ENCODE measurements around the gene APEX2.
"Not testable (repeated sequence)": the region's sequence is repeated elsewhere in the genome, so short reads cannot be mapped to it uniquely, and the experiment has no call there.

APEX2 gene

GRCh38 chrX:54999717-55000598, at the start of gene APEX2:
APEX2 (plus strand) TSS chrX:55000363; CDS start chrX:55000423, 60 bp downstream.
- H3K9ac ChIP-seq (ENCODE audit: low read depth, low read length), result peak within 1 kb of the TSS; percentile 60
- no peaks in the 10 kb centered on the region for H3K27me3 ChIP-seq (ENCODE audit: control insufficient read depth, insufficient read depth, low read length)
- H3K4me1 ChIP-seq (ENCODE audit: control insufficient read depth, insufficient read depth, low read length), result peaks cover 2% of the 10 kb centered on the region
- H3K36me3 ChIP-seq (ENCODE audit: control insufficient read depth, insufficient read depth, low read length), result no peaks in the 10 kb centered on the region
- H3K9me3 ChIP-seq (ENCODE audit: control insufficient read depth, insufficient read depth, low read length), result peaks cover 2% of the 10 kb centered on the region
- peak within 1 kb of the TSS; percentile 63 for H3K4me3 ChIP-seq (ENCODE audit: low read depth, low read length)

GRCh38 chrX:54950730-54951375, 49.3 kb upstream of the APEX2 start:
- Histone ChIP-seq H3K9me3 (ENCODE audit: control insufficient read depth, insufficient read depth, low read length) (peaks cover 3% of the 10 kb centered on the region), H3K4me1 (ENCODE audit: control insufficient read depth, insufficient read depth, low read length) (no peaks in the 10 kb centered on the region), H3K9ac (ENCODE audit: low read depth, low read length) (no peak overlapping the region), H3K4me3 (ENCODE audit: low read depth, low read length) (no peak overlapping the region), H3K27me3 (ENCODE audit: control insufficient read depth, insufficient read depth, low read length) (no peaks in the 10 kb centered on the region), H3K36me3 (ENCODE audit: control insufficient read depth, insufficient read depth, low read length) (no peaks in the 10 kb centered on the region)

- H3K9ac ChIP-seq (ENCODE audit: low read depth, low read length), result no peak overlapping the region
- H3K27me3 ChIP-seq (ENCODE audit: control insufficient read depth, insufficient read depth, low read length), result no peaks in the 10 kb centered on the region
- no peaks in the 10 kb centered on the region for H3K4me1 ChIP-seq (ENCODE audit: control insufficient read depth, insufficient read depth, low read length)
- no peaks in the 10 kb centered on the region for H3K9me3 ChIP-seq (ENCODE audit: control insufficient read depth, insufficient read depth, low read length)
- no peak overlapping the region for H3K4me3 ChIP-seq (ENCODE audit: low read depth, low read length)
- no peaks in the 10 kb centered on the region for H3K36me3 ChIP-seq (ENCODE audit: control insufficient read depth, insufficient read depth, low read length)
Measured at GRCh38 chrX:54961750-54962149, 38.4 kb upstream of the APEX2 start.

GRCh38 chrX:54964766-54965497, 35.2 kb upstream of the APEX2 start:
- no peak overlapping the region for H3K4me3 ChIP-seq (ENCODE audit: low read depth, low read length)
- H3K27me3 ChIP-seq (ENCODE audit: control insufficient read depth, insufficient read depth, low read length), result no peaks in the 10 kb centered on the region
- no peaks in the 10 kb centered on the region for H3K9me3 ChIP-seq (ENCODE audit: control insufficient read depth, insufficient read depth, low read length)
- H3K9ac ChIP-seq (ENCODE audit: low read depth, low read length), result no peak overlapping the region
- no peaks in the 10 kb centered on the region for H3K36me3 ChIP-seq (ENCODE audit: control insufficient read depth, insufficient read depth, low read length)
- H3K4me1 ChIP-seq (ENCODE audit: control insufficient read depth, insufficient read depth, low read length), result no peaks in the 10 kb centered on the region

- Histone ChIP-seq H3K9me3 (ENCODE audit: control insufficient read depth, insufficient read depth, low read length) (no peaks in the 10 kb centered on the region), H3K4me3 (ENCODE audit: low read depth, low read length) (no peak overlapping the region), H3K36me3 (ENCODE audit: control insufficient read depth, insufficient read depth, low read length) (no peaks in the 10 kb centered on the region), H3K9ac (ENCODE audit: low read depth, low read length) (no peak overlapping the region), H3K4me1 (ENCODE audit: control insufficient read depth, insufficient read depth, low read length) (no peaks in the 10 kb centered on the region), H3K27me3 (ENCODE audit: control insufficient read depth, insufficient read depth, low read length) (no peaks in the 10 kb centered on the region)
Measured at GRCh38 chrX:54977387-54977786, 22.8 kb upstream of the APEX2 start.

GRCh38 chrX:54978448-54978847, 21.7 kb upstream of the APEX2 start:
- Histone ChIP-seq H3K36me3 (ENCODE audit: control insufficient read depth, insufficient read depth, low read length) (no peaks in the 10 kb centered on the region), H3K27me3 (ENCODE audit: control insufficient read depth, insufficient read depth, low read length) (no peaks in the 10 kb centered on the region), H3K9ac (ENCODE audit: low read depth, low read length) (no peak overlapping the region), H3K4me3 (ENCODE audit: low read depth, low read length) (no peak overlapping the region), H3K4me1 (ENCODE audit: control insufficient read depth, insufficient read depth, low read length) (no peaks in the 10 kb centered on the region), H3K9me3 (ENCODE audit: control insufficient read depth, insufficient read depth, low read length) (no peaks in the 10 kb centered on the region)

- no peaks in the 10 kb centered on the region for H3K27me3 ChIP-seq (ENCODE audit: control insufficient read depth, insufficient read depth, low read length)
- H3K9me3 ChIP-seq (ENCODE audit: control insufficient read depth, insufficient read depth, low read length), result peaks cover under 1% of the 10 kb centered on the region
- H3K4me1 ChIP-seq (ENCODE audit: control insufficient read depth, insufficient read depth, low read length), result no peaks in the 10 kb centered on the region
- H3K9ac ChIP-seq (ENCODE audit: low read depth, low read length), result no peak overlapping the region
- no peak overlapping the region for H3K4me3 ChIP-seq (ENCODE audit: low read depth, low read length)
- H3K36me3 ChIP-seq (ENCODE audit: control insufficient read depth, insufficient read depth, low read length), result no peaks in the 10 kb centered on the region
Measured at GRCh38 chrX:54979432-54979831, 20.7 kb upstream of the APEX2 start.

- H3K9ac ChIP-seq (ENCODE audit: low read depth, low read length), result no peak overlapping the region
Measured at GRCh38 chrX:54980334-54980733, 19.8 kb upstream of the APEX2 start.

GRCh38 chrX:54983306-54983705, 16.9 kb upstream of the APEX2 start:
- H3K4me1 ChIP-seq (ENCODE audit: control insufficient read depth, insufficient read depth, low read length); H3K4me3 ChIP-seq (ENCODE audit: low read depth, low read length); H3K9ac ChIP-seq (ENCODE audit: low read depth, low read length); H3K27me3 ChIP-seq (ENCODE audit: control insufficient read depth, insufficient read depth, low read length); H3K36me3 ChIP-seq (ENCODE audit: control insufficient read depth, insufficient read depth, low read length): not testable (repeated sequence)
- peaks cover 11% of the 10 kb centered on the region for H3K9me3 ChIP-seq (ENCODE audit: control insufficient read depth, insufficient read depth, low read length)

More at GRCh38 chrX:54980334-54980733, 19.8 kb upstream of the APEX2 start:
- peaks cover 9% of the 10 kb centered on the region for H3K9me3 ChIP-seq (ENCODE audit: control insufficient read depth, insufficient read depth, low read length)
- no peak overlapping the region for H3K4me3 ChIP-seq (ENCODE audit: low read depth, low read length)
- no peaks in the 10 kb centered on the region for H3K27me3 ChIP-seq (ENCODE audit: control insufficient read depth, insufficient read depth, low read length)
- H3K36me3 ChIP-seq (ENCODE audit: control insufficient read depth, insufficient read depth, low read length), result no peaks in the 10 kb centered on the region
- H3K4me1 ChIP-seq (ENCODE audit: control insufficient read depth, insufficient read depth, low read length), result no peaks in the 10 kb centered on the region

GRCh38 chrX:54991706-54992105, 8.5 kb upstream of the APEX2 start:
- Histone ChIP-seq H3K27me3 (ENCODE audit: control insufficient read depth, insufficient read depth, low read length) (no peaks in the 10 kb centered on the region), H3K4me1 (ENCODE audit: control insufficient read depth, insufficient read depth, low read length) (no peaks in the 10 kb centered on the region), H3K9me3 (ENCODE audit: control insufficient read depth, insufficient read depth, low read length) (peaks cover 4% of the 10 kb centered on the region), H3K9ac (ENCODE audit: low read depth, low read length) (no peak overlapping the region), H3K4me3 (ENCODE audit: low read depth, low read length) (no peak overlapping the region), H3K36me3 (ENCODE audit: control insufficient read depth, insufficient read depth, low read length) (no peaks in the 10 kb centered on the region)

GRCh38 chrX:54992911-54993622, 7.1 kb upstream of the APEX2 start:
- Histone ChIP-seq H3K4me3 (ENCODE audit: low read depth, low read length) (no peak overlapping the region), H3K36me3 (ENCODE audit: control insufficient read depth, insufficient read depth, low read length) (no peaks in the 10 kb centered on the region), H3K9me3 (ENCODE audit: control insufficient read depth, insufficient read depth, low read length) (peaks cover 4% of the 10 kb centered on the region), H3K27me3 (ENCODE audit: control insufficient read depth, insufficient read depth, low read length) (no peaks in the 10 kb centered on the region), H3K4me1 (ENCODE audit: control insufficient read depth, insufficient read depth, low read length) (no peaks in the 10 kb centered on the region), H3K9ac (ENCODE audit: low read depth, low read length) (no peak overlapping the region)
